Left ventricle myocardium inferior (tissue), 1 donor: ENCODE data around the gene ARSJ. TPM values are rescaled to one million over a fixed set of nuclear protein-coding genes. Genes with fewer than 3 reads are reported as not detected.
A peak's percentile ranks its signal among the peaks of the same experiment; 100 is the strongest.

Experiments used
- DNase-seq: peaks from one replicate; pipeline ENCODE4 v3.0.0-alpha.2; 2020
- H3K27ac ChIP-seq: fragments of 200-600 bp; replicated peaks from 2 replicates; pipeline ENCODE4 v1.8.0; 2021
- H3K27me3 ChIP-seq: fragments of 200-600 bp; 2 replicates; pipeline ENCODE4 v1.8.0; 2021; ENCODE audit warnings: low read depth
- H3K36me3 ChIP-seq: fragments of 200-600 bp; 2 replicates; pipeline ENCODE4 v1.8.0; 2021
- H3K4me1 ChIP-seq: fragments of 200-600 bp; 2 replicates; pipeline ENCODE4 v1.8.0; 2021
- H3K4me3 ChIP-seq: fragments of 200-600 bp; 2 replicates; pipeline ENCODE4 v1.8.0; 2021; ENCODE audit warnings: mild to moderate bottlenecking, moderate library complexity
- H3K9me3 ChIP-seq: fragments of 200-600 bp; replicated peaks from 2 replicates; pipeline ENCODE4 v1.8.0; 2021
- CTCF ChIP-seq: fragments of 200-600 bp; IDR thresholded peaks from 2 replicates; pipeline ENCODE4 v1.8.0; 2021; ENCODE audit warnings: antibody characterized with exemption, mild to moderate bottlenecking, borderline replicate concordance
- intact Hi-C: fragments of 100-400 bp; cut with micrococcal nuclease; formaldehyde crosslinking; loops from one replicate; pipeline ENCODE4 v1.11.0; 2022
- total RNA-seq: library from RNA; stranded (reverse); fragmentation: NEBNext Ultra II Directional; extraction: Animal tissue kit (Norgen Biotek cat#: 25700); gene quantifications from one replicate; pipeline ENCODE4 v1.2.1, GENCODE V29; 2021
- donor health status: DM: no; HTN: yes; CAD: no; lungs with severe emphysema.

Gene ARSJ
- total RNA-seq, 1 donor from 2014 or later: 1.2 TPM

GRCh38 chr4:113955948-113956347 lies 23.5 kb downstream of the ARSJ start:
- Histone ChIP-seq H3K4me1 (peaks cover 16% of the 10 kb centered on the region), H3K9me3 (no peaks in the 10 kb centered on the region), H3K36me3 (no peaks in the 10 kb centered on the region), H3K27ac (no peak overlapping the region), H3K27me3 (peaks cover 40% of the 10 kb centered on the region), H3K4me3 (no peak overlapping the region)
- DNase-seq: no peak
- intact Hi-C loops: no loop called here
- TF ChIP-seq CTCF: no peak

- DNase-seq: no peak
- H3K27ac ChIP-seq: no peak overlapping the region
- no peaks in the 10 kb centered on the region for H3K36me3 ChIP-seq
- peaks cover 18% of the 10 kb centered on the region for H3K4me1 ChIP-seq
- intact Hi-C loops: no loop called here
- no peak for TF ChIP-seq CTCF
- H3K27me3 ChIP-seq: peaks cover 40% of the 10 kb centered on the region
- H3K9me3 ChIP-seq: no peaks in the 10 kb centered on the region
- no peak overlapping the region for H3K4me3 ChIP-seq
Observed at GRCh38 chr4:113955411-113955810, 24.0 kb downstream of the ARSJ start.

- intact Hi-C loops: no loop called here
- no peak for TF ChIP-seq CTCF
Observed at GRCh38 chr4:113953888-113954287, 25.6 kb downstream of the ARSJ start.

GRCh38 chr4:113952452-113953029 lies 26.9 kb downstream of the ARSJ start:
- intact Hi-C loops: no loop called here
- no peaks in the 10 kb centered on the region for H3K9me3 ChIP-seq
- H3K36me3 ChIP-seq: no peaks in the 10 kb centered on the region
- H3K4me1 ChIP-seq: peaks cover 14% of the 10 kb centered on the region
- no peak for DNase-seq
- no peak overlapping the region for H3K27ac ChIP-seq
- H3K4me3 ChIP-seq: no peak overlapping the region
- peak; percentile 69 for TF ChIP-seq CTCF
- peaks cover 40% of the 10 kb centered on the region for H3K27me3 ChIP-seq

More at GRCh38 chr4:113953888-113954287, 25.6 kb downstream of the ARSJ start:
- H3K9me3 ChIP-seq: no peaks in the 10 kb centered on the region
- no peaks in the 10 kb centered on the region for H3K36me3 ChIP-seq
- H3K27ac ChIP-seq: no peak overlapping the region
- DNase-seq: no peak
- peaks cover 40% of the 10 kb centered on the region for H3K27me3 ChIP-seq
- H3K4me1 ChIP-seq: peaks cover 14% of the 10 kb centered on the region
- H3K4me3 ChIP-seq: no peak overlapping the region

GRCh38 chr4:113951263-113951662 lies 28.2 kb downstream of the ARSJ start:
- H3K36me3 ChIP-seq: no peaks in the 10 kb centered on the region
- no peaks in the 10 kb centered on the region for H3K9me3 ChIP-seq
- H3K4me1 ChIP-seq: peaks cover 14% of the 10 kb centered on the region
- intact Hi-C loops: no loop called here
- H3K27ac ChIP-seq: no peak overlapping the region
- peak; percentile 14 for DNase-seq
- no peak for TF ChIP-seq CTCF
- no peak overlapping the region for H3K4me3 ChIP-seq
- H3K27me3 ChIP-seq: peaks cover 30% of the 10 kb centered on the region
